GM20000 (cell line): ENCODE data around the gene MAPK6.

Experiments used
- DNase-seq: peaks from one replicate; pipeline ENCODE4 v3.0.0; 2012; ENCODE audit warnings: low spot score
- TF ChIP-seq, protein P1 (sequence below): IDR thresholded peaks from 2 replicates; pipeline ENCODE4 v1.5.1; 2012; ENCODE audit warnings: mild to moderate bottlenecking, control low read depth; ENCODE audit errors: extremely low read depth, missing control alignments

MAPK6 gene

DNA sequence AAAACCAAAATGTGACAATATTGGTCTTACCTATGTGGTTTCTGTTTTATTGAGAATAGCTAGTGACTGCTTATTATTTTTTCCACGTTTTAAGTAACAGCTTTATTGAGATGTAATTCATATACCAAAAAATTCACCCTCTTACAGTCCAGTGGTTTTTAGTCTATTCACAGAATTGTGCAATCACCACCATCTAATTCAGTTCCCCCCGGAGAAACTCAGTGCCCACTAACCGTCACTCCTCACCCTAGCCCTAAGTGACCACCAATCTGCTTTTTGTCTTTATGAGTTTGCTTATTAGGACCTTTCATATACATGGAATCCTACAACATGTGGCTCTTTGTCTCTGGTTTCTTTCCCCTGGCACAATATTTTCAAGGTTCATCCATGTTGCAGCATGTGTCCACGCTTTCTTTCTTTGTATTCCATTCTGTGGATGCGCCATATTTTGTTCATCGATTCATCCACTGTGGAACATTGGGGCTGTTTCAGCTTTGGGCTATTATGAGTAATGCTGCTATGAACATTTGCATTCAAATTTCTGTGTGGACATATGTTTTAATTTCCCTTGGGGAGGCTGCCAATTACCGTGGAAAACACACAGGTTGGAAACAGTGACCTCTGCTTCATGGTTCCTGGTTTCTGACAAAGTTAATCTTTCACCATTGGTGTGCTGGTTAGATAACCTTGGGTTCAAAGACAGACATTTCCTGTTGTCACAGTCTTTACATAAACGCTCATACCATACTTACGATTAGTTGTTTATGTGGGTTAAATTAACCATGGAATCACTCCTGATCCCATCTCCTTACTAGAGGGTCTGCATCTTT is 96.8 kb downstream of the MAPK6 start:
- TF ChIP-seq, protein P1, sequence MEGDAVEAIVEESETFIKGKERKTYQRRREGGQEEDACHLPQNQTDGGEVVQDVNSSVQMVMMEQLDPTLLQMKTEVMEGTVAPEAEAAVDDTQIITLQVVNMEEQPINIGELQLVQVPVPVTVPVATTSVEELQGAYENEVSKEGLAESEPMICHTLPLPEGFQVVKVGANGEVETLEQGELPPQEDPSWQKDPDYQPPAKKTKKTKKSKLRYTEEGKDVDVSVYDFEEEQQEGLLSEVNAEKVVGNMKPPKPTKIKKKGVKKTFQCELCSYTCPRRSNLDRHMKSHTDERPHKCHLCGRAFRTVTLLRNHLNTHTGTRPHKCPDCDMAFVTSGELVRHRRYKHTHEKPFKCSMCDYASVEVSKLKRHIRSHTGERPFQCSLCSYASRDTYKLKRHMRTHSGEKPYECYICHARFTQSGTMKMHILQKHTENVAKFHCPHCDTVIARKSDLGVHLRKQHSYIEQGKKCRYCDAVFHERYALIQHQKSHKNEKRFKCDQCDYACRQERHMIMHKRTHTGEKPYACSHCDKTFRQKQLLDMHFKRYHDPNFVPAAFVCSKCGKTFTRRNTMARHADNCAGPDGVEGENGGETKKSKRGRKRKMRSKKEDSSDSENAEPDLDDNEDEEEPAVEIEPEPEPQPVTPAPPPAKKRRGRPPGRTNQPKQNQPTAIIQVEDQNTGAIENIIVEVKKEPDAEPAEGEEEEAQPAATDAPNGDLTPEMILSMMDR = no peak
- no peak for DNase-seq
